Lower leg skin (tissue), 3 donors: ENCODE measurements around the gene MCM6.

ENCODE experiments used
- CTCF ChIP-seq, 3 donors: fragments of 450-650 bp; IDR thresholded peaks; one replicate each; pipeline ENCODE4 v1.5.1; 2016; ENCODE audit warnings: antibody characterized with exemption in 3 of 3, mild to moderate bottlenecking in 3 of 3, moderate library complexity in 2 of 3
- POLR2A ChIP-seq, 2 donors: fragments of 450-650 bp; IDR thresholded peaks; one replicate each; pipeline ENCODE4 v1.6.1; 2016 to 2017; ENCODE audit warnings: antibody characterized with exemption in 2 of 2, mild to moderate bottlenecking in 1 of 2, moderate library complexity in 1 of 2

- TF ChIP-seq CTCF (IDR thresholded peaks at IDR 0.05) (no peak), POLR2A (IDR thresholded peaks at IDR 0.05) (no peak)
Observed at GRCh38 chr2:135875491-135876065, 665 bp downstream of the MCM6 start.
